Stimulated activated naive B cell treated with anti-CD40 and anti-IgM and Interleukin-4, amounts not matched to agents 10 μg/mL and 1 μg/mL and 100 μg/mL, for 72 hours (primary cell): ENCODE data around the gene VAT1L.
A peak's percentile ranks its signal among the peaks of the same experiment; 100 is the strongest.

ENCODE experiments used
- ATAC-seq, 2 donors: fragments of 150-1000 bp; cut with Tn5 transposase; replicated peaks; 2 replicates each; pipeline ENCODE4 v1.10.0; 2021; ENCODE audit warnings: moderate library complexity in 1 of 2
- DNase-seq: peaks from one replicate; pipeline ENCODE4 v3.0.0; 2021
- H3K27ac Mint-ChIP-seq: one replicate; pipeline ENCODE4 v1.8.0; 2022; ENCODE audit warnings: mild to moderate bottlenecking, mixed read lengths
- H3K27me3 Mint-ChIP-seq, 2 donors: one replicate each; pipeline ENCODE4 v1.8.0; 2022; ENCODE audit warnings: mixed read lengths in 2 of 2
- H3K36me3 Mint-ChIP-seq, 2 donors: one replicate each; pipeline ENCODE4 v1.8.0; 2022; ENCODE audit warnings: mixed read lengths in 2 of 2, mild to moderate bottlenecking in 1 of 2
- H3K4me1 Mint-ChIP-seq, 2 donors: one replicate each; pipeline ENCODE4 v1.8.0; 2022; ENCODE audit warnings: mixed read lengths in 2 of 2, mild to moderate bottlenecking in 1 of 2
- H3K4me3 Mint-ChIP-seq, 2 donors: one replicate each; pipeline ENCODE4 v1.8.0; 2022; ENCODE audit warnings: mild to moderate bottlenecking in 2 of 2, mixed read lengths in 2 of 2, moderate library complexity in 1 of 2
- H3K9me3 Mint-ChIP-seq, 2 donors: one replicate each; pipeline ENCODE4 v1.8.0; 2022; ENCODE audit warnings: mixed read lengths in 2 of 2, mild to moderate bottlenecking in 1 of 2

VAT1L gene

DNA sequence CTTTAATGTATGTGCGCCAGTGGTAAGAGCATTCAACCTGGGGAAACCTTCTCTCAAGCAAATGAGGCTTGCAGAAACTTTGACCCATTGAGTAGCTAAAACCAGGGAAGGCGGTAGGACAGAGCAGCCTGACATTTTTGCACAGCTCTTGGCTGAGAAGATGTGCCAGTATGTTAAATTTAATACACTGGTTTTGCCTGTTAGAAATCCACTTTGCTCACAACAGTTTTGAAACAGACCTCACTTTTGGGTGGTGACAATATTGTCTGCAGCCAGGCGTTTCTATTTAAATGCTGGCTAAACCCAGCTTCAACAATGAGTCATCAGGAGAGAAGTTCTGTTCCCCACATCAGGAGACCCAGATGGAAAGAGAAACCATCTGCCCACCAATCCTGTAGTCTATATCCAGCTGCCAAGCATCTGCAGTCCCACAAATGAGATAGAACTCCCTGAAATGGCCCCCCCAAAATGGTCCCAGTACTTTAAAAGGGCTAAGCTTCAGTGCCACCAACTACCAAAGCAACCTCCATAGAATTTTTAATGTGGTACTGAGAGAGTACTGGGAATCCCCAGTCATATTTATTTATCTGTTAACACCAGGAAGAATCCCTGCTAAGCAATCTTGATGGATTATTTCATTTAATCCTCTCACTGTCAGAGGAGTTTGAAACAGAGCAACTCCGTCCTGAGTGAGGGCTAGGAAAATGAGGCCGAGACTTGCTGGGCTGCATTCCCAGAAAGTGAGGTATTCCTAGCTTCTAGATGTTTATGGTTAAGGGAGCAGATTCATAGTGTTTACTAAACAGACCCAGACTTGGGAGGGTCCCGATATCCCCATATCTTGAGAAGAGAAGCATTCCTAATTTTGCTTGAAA, 205.0 kb downstream of the VAT1L start:
- ATAC-seq (no peak), DNase-seq (no peak)
- no peak overlapping the region for H3K27ac Mint-ChIP-seq
- peaks cover 8 to 12% of the 10 kb centered on the region in 2 donors for H3K9me3 Mint-ChIP-seq
- H3K27me3 Mint-ChIP-seq = peaks cover 2 to 18% of the 10 kb centered on the region in 2 donors
- no peak overlapping the region for H3K4me3 Mint-ChIP-seq
- H3K4me1 Mint-ChIP-seq = no peaks in the 10 kb centered on the region
- peaks cover 0 to 2% of the 10 kb centered on the region in 2 donors for H3K36me3 Mint-ChIP-seq

GRCh38 chr16:77995843-77996455, 207.6 kb downstream of the VAT1L start:
- DNase-seq = no peak
- H3K27me3 Mint-ChIP-seq = peaks cover 5 to 19% of the 10 kb centered on the region in 2 donors
- H3K27ac Mint-ChIP-seq = no peak overlapping the region
- H3K9me3 Mint-ChIP-seq = peaks cover 8 to 14% of the 10 kb centered on the region in 2 donors
- peaks cover 0 to 2% of the 10 kb centered on the region in 2 donors for H3K36me3 Mint-ChIP-seq
- no peaks in the 10 kb centered on the region for H3K4me1 Mint-ChIP-seq
- no peak for ATAC-seq
- H3K4me3 Mint-ChIP-seq = no peak overlapping the region

- DNase-seq (no peak), ATAC-seq (no peak)
- Mint-ChIP-seq H3K27ac (no peak overlapping the region), H3K27me3 (peaks cover 6 to 19% of the 10 kb centered on the region in 2 donors), H3K4me3 (no peak overlapping the region), H3K9me3 (peaks cover 8 to 14% of the 10 kb centered on the region in 2 donors), H3K4me1 (peaks cover 0 to 6% of the 10 kb centered on the region in 2 donors), H3K36me3 (peaks cover 0 to 2% of the 10 kb centered on the region in 2 donors)
These were observed 210.1 kb downstream of the VAT1L start for GRCh38 chr16:77998350-77999023.

DNA sequence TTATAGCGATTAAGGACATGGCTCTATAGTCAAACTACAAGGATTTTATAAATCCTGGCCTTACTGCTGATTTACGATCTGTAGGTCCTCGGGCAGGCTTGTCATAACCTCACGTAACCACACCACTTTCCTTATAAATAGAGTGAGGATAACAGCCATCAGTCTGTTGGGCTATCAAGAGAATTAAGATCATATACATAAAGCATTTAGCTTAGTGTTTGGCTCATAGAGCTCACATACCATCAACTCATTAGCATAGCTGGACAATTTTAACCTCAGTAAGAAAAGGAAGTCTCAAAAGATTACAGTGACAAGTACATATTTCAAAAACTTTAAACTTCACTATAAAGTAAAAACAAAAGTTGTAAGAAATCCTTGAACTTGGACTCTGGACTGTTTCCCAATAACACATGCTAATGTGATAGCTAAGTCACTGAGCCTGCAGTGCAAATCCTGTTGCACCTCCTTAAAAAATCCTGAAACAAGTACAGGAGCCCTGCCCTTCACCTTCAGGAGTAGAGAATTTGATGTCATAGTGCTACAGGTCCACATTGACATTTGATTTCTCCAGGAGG, 213.2 kb downstream of the VAT1L start:
- no peak for ATAC-seq

DNA sequence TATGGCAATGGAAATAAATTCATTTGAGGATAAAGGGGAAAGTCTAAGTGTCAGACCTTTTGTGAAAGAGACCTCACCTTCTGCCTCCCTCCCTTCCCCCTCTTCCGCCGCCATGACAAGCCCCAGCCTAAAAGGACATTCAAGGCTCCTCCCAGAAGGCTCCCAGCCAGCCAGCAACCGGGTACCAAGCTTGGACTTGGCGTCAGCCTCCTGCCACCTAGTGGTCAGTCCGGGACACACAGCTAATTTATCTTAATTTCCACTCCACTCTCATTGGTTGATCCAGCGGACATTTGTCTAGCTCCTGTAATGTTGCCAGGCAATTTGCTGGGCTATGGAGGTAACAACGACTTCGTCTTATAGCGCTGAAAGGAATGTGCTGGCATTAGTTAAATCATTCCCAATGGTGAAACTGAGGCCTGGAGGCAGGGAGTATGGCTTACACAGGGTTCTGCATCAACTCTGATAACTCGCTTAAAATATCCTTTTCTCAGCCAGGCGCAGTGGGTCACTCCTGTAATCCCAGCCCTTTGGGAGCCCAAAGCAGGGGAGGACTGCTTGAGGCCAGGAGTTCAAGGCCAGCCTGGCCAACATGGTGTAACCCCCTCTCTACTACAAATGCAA, 214.7 kb downstream of the VAT1L start:
- Mint-ChIP-seq H3K27ac (no peak overlapping the region), H3K36me3 (no peaks in the 10 kb centered on the region), H3K4me3 (no peak overlapping the region), H3K9me3 (peaks cover 0 to 1% of the 10 kb centered on the region in 2 donors), H3K4me1 (peaks cover 0 to 6% of the 10 kb centered on the region in 2 donors), H3K27me3 (peaks cover 13 to 21% of the 10 kb centered on the region in 2 donors)
- DNase-seq (peak; percentile 69), ATAC-seq (peak; percentile 96 to 97)

More for the DNA sequence above, 213.2 kb downstream of the VAT1L start:
- H3K9me3 Mint-ChIP-seq = peaks cover 0 to 7% of the 10 kb centered on the region in 2 donors
- no peak overlapping the region for H3K27ac Mint-ChIP-seq
- no peak for DNase-seq
- no peak overlapping the region for H3K4me3 Mint-ChIP-seq
- H3K4me1 Mint-ChIP-seq = peaks cover 0 to 6% of the 10 kb centered on the region in 2 donors
- peaks cover 13 to 21% of the 10 kb centered on the region in 2 donors for H3K27me3 Mint-ChIP-seq
- H3K36me3 Mint-ChIP-seq = no peaks in the 10 kb centered on the region

GRCh38 chr16:78004517-78004916, 216.2 kb downstream of the VAT1L start:
- DNase-seq = no peak
- H3K4me3 Mint-ChIP-seq = no peak overlapping the region
- H3K9me3 Mint-ChIP-seq = peaks cover 0 to 1% of the 10 kb centered on the region in 2 donors
- peaks cover 0 to 6% of the 10 kb centered on the region in 2 donors for H3K4me1 Mint-ChIP-seq
- peaks cover 8 to 14% of the 10 kb centered on the region in 2 donors for H3K27me3 Mint-ChIP-seq
- H3K36me3 Mint-ChIP-seq = no peaks in the 10 kb centered on the region
- no peak for ATAC-seq
- H3K27ac Mint-ChIP-seq = no peak overlapping the region

DNA sequence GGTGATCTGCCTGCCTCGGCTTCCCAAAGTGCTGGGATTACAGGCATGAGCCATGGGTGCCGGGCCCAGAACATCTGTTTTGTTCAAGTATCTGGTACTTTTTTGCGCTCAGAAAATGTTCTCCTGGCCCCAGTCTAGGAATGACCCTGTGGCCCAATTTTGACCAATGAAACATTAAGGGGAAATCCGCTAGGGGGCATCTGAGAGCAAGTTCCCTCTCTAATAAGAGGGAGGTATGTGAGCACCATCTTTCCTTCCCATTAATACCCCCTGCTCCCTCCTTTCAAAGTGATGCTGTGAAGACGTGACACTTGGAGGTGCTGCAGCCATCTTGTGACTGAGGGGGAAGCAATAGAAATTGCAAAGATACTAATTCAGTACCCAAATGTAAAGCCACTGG, 217.5 kb downstream of the VAT1L start:
- peaks cover 0 to 6% of the 10 kb centered on the region in 2 donors for H3K4me1 Mint-ChIP-seq
- DNase-seq = no peak
- peaks cover 12 to 18% of the 10 kb centered on the region in 2 donors for H3K27me3 Mint-ChIP-seq
- H3K27ac Mint-ChIP-seq = no peak overlapping the region
- no peak for ATAC-seq
- no peak overlapping the region for H3K4me3 Mint-ChIP-seq
- H3K36me3 Mint-ChIP-seq = no peaks in the 10 kb centered on the region
- no peaks in the 10 kb centered on the region for H3K9me3 Mint-ChIP-seq

DNA sequence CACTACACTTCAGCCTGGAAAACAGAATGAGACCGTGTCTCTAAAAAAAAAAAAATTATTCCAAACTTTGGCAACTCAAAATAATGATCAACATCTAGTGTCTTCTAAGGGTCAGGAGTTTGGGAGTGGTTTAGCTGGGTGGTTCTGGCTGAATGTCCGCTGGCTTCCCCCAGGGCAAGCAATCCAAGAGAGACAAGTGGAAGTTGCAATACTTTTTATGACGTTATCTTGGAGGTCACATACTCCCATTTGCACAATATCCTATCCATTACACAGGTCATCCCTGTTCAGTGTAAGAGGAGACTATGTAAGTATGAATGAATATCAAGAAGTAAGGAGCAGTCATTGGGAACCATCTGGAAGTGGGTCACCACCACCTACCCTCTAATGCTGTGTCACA, 218.8 kb downstream of the VAT1L start:
- H3K36me3 Mint-ChIP-seq = no peaks in the 10 kb centered on the region
- DNase-seq (no peak), ATAC-seq (no peak)
- no peak overlapping the region for H3K27ac Mint-ChIP-seq
- H3K4me3 Mint-ChIP-seq = no peak overlapping the region
- no peaks in the 10 kb centered on the region for H3K9me3 Mint-ChIP-seq
- H3K27me3 Mint-ChIP-seq = peaks cover 15 to 22% of the 10 kb centered on the region in 2 donors
- peaks cover 0 to 6% of the 10 kb centered on the region in 2 donors for H3K4me1 Mint-ChIP-seq

DNA sequence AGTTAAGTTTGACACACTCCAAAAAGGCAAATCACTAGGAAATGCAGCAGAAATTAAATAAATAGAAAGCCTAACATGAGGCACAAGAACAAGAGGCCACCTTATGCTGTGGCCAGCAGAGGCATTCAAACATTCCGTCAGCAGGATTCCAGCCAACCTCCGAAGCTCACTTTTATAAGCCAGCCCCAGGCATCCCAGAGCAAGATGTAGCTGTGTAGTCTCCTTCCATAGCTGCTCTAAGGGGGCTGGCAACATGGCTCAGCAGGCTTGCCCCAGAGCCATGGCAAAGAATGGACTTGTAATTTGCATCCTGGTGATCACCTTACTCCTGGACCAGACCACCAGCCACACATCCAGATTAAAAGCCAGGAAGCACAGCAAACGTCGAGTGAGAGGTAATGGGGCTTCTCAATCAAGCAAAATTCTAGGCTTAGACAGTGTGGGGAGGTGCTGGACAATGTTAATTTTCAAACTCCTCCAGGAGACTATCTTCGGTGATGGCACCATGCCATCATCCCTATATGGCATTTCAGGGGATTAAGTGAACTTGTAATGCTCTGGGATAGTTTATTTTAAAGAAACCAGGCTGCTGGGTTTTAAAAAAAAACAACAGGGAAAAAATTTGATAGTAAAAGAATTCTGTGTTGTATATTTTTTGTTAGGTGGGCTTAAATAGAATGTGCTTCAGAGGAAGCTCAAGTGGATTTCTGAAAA, 234.1 kb downstream of the VAT1L start, which contains the start of gene CLEC3A:
Gene CLEC3A (plus strand): TSS at position 202 of the 714 bp plus-strand sequence. CDS start 79 bp downstream, at position 281.
- Mint-ChIP-seq H3K27ac (no peak within 1 kb of the TSS), H3K4me3 (no peak within 1 kb of the TSS), H3K9me3 (peaks cover 0 to 3% of the 10 kb centered on the region in 2 donors), H3K27me3 (peaks cover 10 to 29% of the 10 kb centered on the region in 2 donors), H3K4me1 (no peaks in the 10 kb centered on the region), H3K36me3 (no peaks in the 10 kb centered on the region)
- DNase-seq (no peak), ATAC-seq (no peak)

DNA sequence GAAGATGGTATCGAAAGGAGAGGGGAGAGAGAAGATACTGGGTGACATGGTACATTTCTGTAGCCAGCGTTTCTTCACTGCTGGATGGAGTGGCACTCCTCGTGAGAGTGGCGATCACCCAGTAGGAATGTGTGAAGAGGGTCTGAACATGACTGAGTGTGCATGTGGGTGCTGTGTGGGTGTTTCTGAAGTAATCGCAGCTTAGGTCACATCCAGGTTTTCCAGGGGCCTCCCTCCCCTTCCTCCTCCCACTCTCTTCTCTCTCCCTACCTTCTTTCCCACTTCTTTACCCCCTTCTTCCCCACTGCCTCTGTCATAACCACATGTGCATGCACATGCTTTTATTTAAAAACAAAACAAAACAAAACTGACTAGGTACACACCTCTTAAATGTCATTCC, 235.8 kb downstream of the VAT1L start:
- Mint-ChIP-seq H3K4me3 (no peak overlapping the region), H3K36me3 (no peaks in the 10 kb centered on the region), H3K9me3 (peaks cover 0 to 3% of the 10 kb centered on the region in 2 donors), H3K27ac (no peak overlapping the region), H3K4me1 (no peaks in the 10 kb centered on the region), H3K27me3 (peaks cover 3 to 24% of the 10 kb centered on the region in 2 donors)
- ATAC-seq = no peak
- DNase-seq = no peak

- ATAC-seq = no peak
These were observed 237.3 kb downstream of the VAT1L start for GRCh38 chr16:78025631-78026030.

GRCh38 chr16:78028018-78028417, 239.7 kb downstream of the VAT1L start:
- DNase-seq (no peak), ATAC-seq (no peak)
- Mint-ChIP-seq H3K4me1 (no peaks in the 10 kb centered on the region), H3K27me3 (peaks cover 6 to 28% of the 10 kb centered on the region in 2 donors), H3K9me3 (peaks cover 0 to 2% of the 10 kb centered on the region in 2 donors), H3K27ac (no peak overlapping the region), H3K4me3 (no peak overlapping the region), H3K36me3 (no peaks in the 10 kb centered on the region)

More at GRCh38 chr16:78025631-78026030, 237.3 kb downstream of the VAT1L start:
- Mint-ChIP-seq H3K36me3 (no peaks in the 10 kb centered on the region), H3K27ac (no peak overlapping the region), H3K27me3 (peaks cover 3 to 20% of the 10 kb centered on the region in 2 donors), H3K4me3 (no peak overlapping the region), H3K4me1 (no peaks in the 10 kb centered on the region), H3K9me3 (peaks cover 0 to 2% of the 10 kb centered on the region in 2 donors)
- no peak for DNase-seq
